ENCODE results near the gene COLQ.

The COLQ gene

DNA sequence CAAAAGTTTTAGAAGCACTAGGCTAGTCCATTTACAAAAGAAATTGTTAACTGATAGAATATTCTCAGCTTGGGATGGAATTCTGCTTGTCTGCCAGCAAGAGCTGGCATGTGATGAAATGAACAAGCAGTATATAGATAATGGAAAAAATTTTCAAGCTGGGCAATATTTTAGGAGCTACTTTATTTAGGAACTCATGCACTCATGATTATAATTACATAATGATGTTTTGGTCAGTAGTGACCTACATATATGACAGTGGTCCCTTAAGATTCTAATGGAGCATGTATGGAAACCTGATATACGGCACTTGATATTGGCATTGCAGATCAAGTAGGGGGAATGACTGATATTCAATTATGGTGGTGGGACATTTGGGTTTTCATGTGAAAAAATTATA lies 88.0 kb downstream of the COLQ start:
- intact Hi-C loops (cut with DNase I; ENCODE audit: low total_unique reads) = no loop called here
- H3K27me3 ChIP-seq = no peaks in the 10 kb centered on the region
- no peak for TF ChIP-seq CTCF (IDR thresholded peaks at IDR 0.05)
- no peak for DNase-seq
- peaks cover 57 to 70% (median 64%) of the 10 kb centered on the region in 3 donors for H3K36me3 ChIP-seq
- no peak overlapping the region for H3K4me3 ChIP-seq
- peaks cover 0 to 15% (median 5%) of the 10 kb centered on the region in 4 donors for H3K4me1 ChIP-seq
- no peak overlapping the region for H3K27ac ChIP-seq
- no peaks in the 10 kb centered on the region for H3K9me3 ChIP-seq

GRCh38 chr3:15431256-15431837 lies 90.2 kb downstream of the COLQ start:
- Histone ChIP-seq H3K27me3 (no peaks in the 10 kb centered on the region), H3K4me1 (peaks cover 0 to 24% (median 12%) of the 10 kb centered on the region in 4 donors), H3K36me3 (peaks cover 42 to 49% (median 43%) of the 10 kb centered on the region in 3 donors), H3K4me3 (no peak overlapping the region), H3K27ac (no peak overlapping the region), H3K9me3 (no peaks in the 10 kb centered on the region)
- intact Hi-C loops (cut with DNase I; ENCODE audit: low total_unique reads) = no loop called here
- no peak for TF ChIP-seq CTCF (IDR thresholded peaks at IDR 0.05)
- DNase-seq = no peak

DNA sequence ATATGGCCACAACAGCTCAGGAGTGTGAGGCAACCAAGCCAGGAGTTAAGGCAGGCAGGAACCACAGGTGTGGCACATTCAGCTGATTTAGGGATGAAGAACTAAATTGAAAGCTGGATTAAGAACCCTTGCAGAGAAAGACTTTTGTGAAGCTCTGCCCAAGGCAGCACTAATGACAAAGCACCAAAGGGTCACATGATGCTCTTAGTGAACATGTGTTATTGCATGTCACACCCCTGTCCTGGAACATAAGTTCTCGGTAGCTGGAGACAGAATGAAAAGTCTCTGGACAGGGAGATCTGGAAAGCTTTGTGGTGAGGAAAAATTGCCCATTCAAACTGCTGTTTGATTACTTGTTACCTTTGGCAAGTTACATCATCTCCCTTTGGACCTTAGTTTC lies 90.9 kb downstream of the COLQ start:
- TF ChIP-seq CTCF (IDR thresholded peaks at IDR 0.05) = no peak
- Histone ChIP-seq H3K27ac (no peak overlapping the region), H3K4me3 (no peak overlapping the region), H3K9me3 (no peaks in the 10 kb centered on the region), H3K4me1 (peaks cover 0 to 31% (median 19%) of the 10 kb centered on the region in 4 donors), H3K36me3 (peaks cover 35 to 42% (median 37%) of the 10 kb centered on the region in 3 donors), H3K27me3 (no peaks in the 10 kb centered on the region)
- intact Hi-C loops (cut with DNase I; ENCODE audit: low total_unique reads) = no loop called here
- DNase-seq = no peak

- Histone ChIP-seq H3K36me3 (peaks cover 22 to 31% (median 30%) of the 10 kb centered on the region in 3 donors), H3K4me3 (peak overlapping the region; percentile 79 to 87), H3K4me1 (peaks cover 0 to 40% (median 20%) of the 10 kb centered on the region in 4 donors), H3K27ac (peak overlapping the region in 1 of 2 donors; percentile 88), H3K9me3 (no peaks in the 10 kb centered on the region), H3K27me3 (no peaks in the 10 kb centered on the region)
- DNase-seq = no peak
- intact Hi-C loops (cut with DNase I; ENCODE audit: low total_unique reads) = no loop called here
- no peak for TF ChIP-seq CTCF (IDR thresholded peaks at IDR 0.05)
Measured at GRCh38 chr3:15429080-15429479, 92.4 kb downstream of the COLQ start.

- peak overlapping the region; percentile 88 to 90 for H3K27ac ChIP-seq
- H3K4me1 ChIP-seq = peaks cover 0 to 40% (median 20%) of the 10 kb centered on the region in 4 donors
Measured at GRCh38 chr3:15428539-15428938, 93.0 kb downstream of the COLQ start.

More at GRCh38 chr3:15428539-15428938, 93.0 kb downstream of the COLQ start:
- DNase-seq = no peak
- Histone ChIP-seq H3K36me3 (peaks cover 20 to 30% (median 30%) of the 10 kb centered on the region in 3 donors), H3K9me3 (no peaks in the 10 kb centered on the region), H3K27me3 (no peaks in the 10 kb centered on the region), H3K4me3 (peak overlapping the region; percentile 79 to 87)
- intact Hi-C loops (cut with DNase I; ENCODE audit: low total_unique reads) = no loop called here
- TF ChIP-seq CTCF (IDR thresholded peaks at IDR 0.05) = no peak
